ENCODE measurements around the gene TUBA8. TPM values are rescaled to one million over a fixed set of nuclear protein-coding genes. Genes with fewer than 3 reads are reported as not detected.
"Not testable (repeated sequence)": the region's sequence is repeated elsewhere in the genome, so short reads cannot be mapped to it uniquely, and the experiment has no call there.

The TUBA8 gene
- total RNA-seq, 2 experiments from 2014 or later, result 1.2 to 1.5 TPM

- H3K4me3 Mint-ChIP-seq; H3K27me3 Mint-ChIP-seq (ENCODE audit: low read depth); CTCF ChIA-PET; ATAC-seq; H3K4me1 Mint-ChIP-seq (ENCODE audit: low read depth); H3K9me3 Mint-ChIP-seq (ENCODE audit: insufficient read depth); DNase-seq; POLR2A ChIA-PET; H3K27ac Mint-ChIP-seq: not testable (repeated sequence)
- H3K36me3 Mint-ChIP-seq (ENCODE audit: low read depth), result peaks cover 29% of the 10 kb centered on the region
Measured at GRCh38 chr22:18172203-18172602, 61.6 kb downstream of the TUBA8 start.

- ATAC-seq; H3K27me3 Mint-ChIP-seq (ENCODE audit: low read depth); DNase-seq; H3K9me3 Mint-ChIP-seq (ENCODE audit: insufficient read depth); CTCF ChIA-PET; H3K4me1 Mint-ChIP-seq (ENCODE audit: low read depth); POLR2A ChIA-PET; H3K4me3 Mint-ChIP-seq; H3K27ac Mint-ChIP-seq: not testable (repeated sequence)
- H3K36me3 Mint-ChIP-seq (ENCODE audit: low read depth), result peaks cover 26% of the 10 kb centered on the region
Measured at GRCh38 chr22:18172776-18173175, 62.2 kb downstream of the TUBA8 start.

- ATAC-seq; POLR2A ChIA-PET; H3K27ac Mint-ChIP-seq; H3K4me1 Mint-ChIP-seq (ENCODE audit: low read depth); H3K27me3 Mint-ChIP-seq (ENCODE audit: low read depth); H3K9me3 Mint-ChIP-seq (ENCODE audit: insufficient read depth); H3K4me3 Mint-ChIP-seq; CTCF ChIA-PET; DNase-seq: not testable (repeated sequence)
- peaks cover 21% of the 10 kb centered on the region for H3K36me3 Mint-ChIP-seq (ENCODE audit: low read depth)
Measured at GRCh38 chr22:18173441-18173840, 62.8 kb downstream of the TUBA8 start.

Other genes with a start within 250 kb of the TUBA8 start
- 10 to 100 TPM; 26.4 to 29.7 TPM for gene MICAL3, start 86.2 kb upstream of the TUBA8 start, total RNA-seq
- gene PEX26, start 32.8 kb upstream of the TUBA8 start, total RNA-seq, result 10 to 100 TPM; 44.4 TPM
- 10 to 100 TPM; 50.0 to 52.5 TPM for gene USP18, start 39.4 kb downstream of the TUBA8 start, total RNA-seq